GM19023 (cell line): Measurements from ENCODE around the gene LRRC14B.
"Not testable (repeated sequence)": the region's sequence is repeated elsewhere in the genome, so short reads cannot be mapped to it uniquely, and the experiment has no call there.

Source experiments
- ATAC-seq: cut with Tn5 transposase; IDR thresholded peaks from one replicate; pipeline ENCODE4 v1.9.1; 2021; ENCODE audit warnings: mild to moderate bottlenecking, moderate library complexity; ENCODE audit not compliant: unreplicated experiment

LRRC14B gene

GRCh38 chr5:204966-205670 lies 13.8 kb downstream of the LRRC14B start:
- no peak for ATAC-seq

GRCh38 chr5:206406-206805 lies 15.1 kb downstream of the LRRC14B start:
- no peak for ATAC-seq

- ATAC-seq = no peak
Measured at GRCh38 chr5:206927-207536, 15.7 kb downstream of the LRRC14B start.

- no peak for ATAC-seq
Measured at GRCh38 chr5:207599-207998, 16.3 kb downstream of the LRRC14B start.

GRCh38 chr5:208449-209114 lies 17.3 kb downstream of the LRRC14B start:
- ATAC-seq = no peak

GRCh38 chr5:213803-214395 lies 22.6 kb downstream of the LRRC14B start:
- no peak for ATAC-seq

- not testable (repeated sequence) for ATAC-seq
Measured at GRCh38 chr5:215256-215655, 24.0 kb downstream of the LRRC14B start.

GRCh38 chr5:216076-216475 lies 24.8 kb downstream of the LRRC14B start:
- not testable (repeated sequence) for ATAC-seq

GRCh38 chr5:217494-218456 lies 26.5 kb downstream of the LRRC14B start, which contains the start of the genes CCDC127 and SDHA:
CCDC127 (minus strand) TSS chr5:218153; CDS start chr5:216849, 1,304 bp downstream.
SDHA (plus strand) TSS chr5:218320; CDS start chr5:218356, 36 bp downstream.
- ATAC-seq = peak; percentile 80

- peak; percentile 29 for ATAC-seq
Measured at GRCh38 chr5:218457-219291, 27.4 kb downstream of the LRRC14B start.

- no peak for ATAC-seq
Measured at GRCh38 chr5:219460-219863, 28.2 kb downstream of the LRRC14B start.

- no peak for ATAC-seq
Measured at GRCh38 chr5:219991-220390, 28.7 kb downstream of the LRRC14B start.

- ATAC-seq = not testable (repeated sequence)
Measured at GRCh38 chr5:222951-223715, 31.8 kb downstream of the LRRC14B start.

GRCh38 chr5:223791-224190 lies 32.5 kb downstream of the LRRC14B start:
- no peak for ATAC-seq

- no peak for ATAC-seq
Measured at GRCh38 chr5:225334-225733, 34.0 kb downstream of the LRRC14B start.

GRCh38 chr5:227375-227774 lies 36.1 kb downstream of the LRRC14B start:
- ATAC-seq = not testable (repeated sequence)

GRCh38 chr5:228886-229285 lies 37.6 kb downstream of the LRRC14B start:
- no peak for ATAC-seq

- ATAC-seq = no peak
Measured at GRCh38 chr5:230711-231110, 39.4 kb downstream of the LRRC14B start.

- no peak for ATAC-seq
Measured at GRCh38 chr5:231661-232060, 40.4 kb downstream of the LRRC14B start.
